ENCODE measurements around the gene TOX3. TPM values are rescaled to one million over a fixed set of nuclear protein-coding genes. Genes with fewer than 3 reads are reported as not detected.

The TOX3 gene
- total RNA-seq, 1 donor from 2014 or later, result under 0.01 TPM

DNA sequence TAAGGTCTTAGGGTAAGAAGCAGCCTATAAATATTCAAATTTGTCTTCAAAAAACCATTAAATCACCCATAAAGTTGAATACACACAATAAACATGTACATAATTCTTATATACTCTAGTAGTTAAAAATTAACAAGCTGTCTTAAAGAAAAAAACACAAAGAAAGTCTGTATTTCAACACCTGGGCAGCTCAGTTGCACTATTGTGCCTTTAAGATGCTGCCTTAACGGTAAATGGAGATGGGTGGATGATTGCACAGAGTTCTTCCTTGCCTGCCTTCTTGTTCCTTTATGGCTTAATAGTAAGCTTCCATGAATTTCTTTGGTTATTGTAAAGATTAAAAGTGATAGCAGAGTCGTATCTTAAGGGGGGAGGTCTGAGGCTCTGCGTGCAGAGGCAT is 105.1 kb downstream of the TOX3 start:
- no peak overlapping the region for H3K4me3 ChIP-seq (ENCODE audit: low read depth, low read length)
- TF ChIP-seq, protein P1, sequence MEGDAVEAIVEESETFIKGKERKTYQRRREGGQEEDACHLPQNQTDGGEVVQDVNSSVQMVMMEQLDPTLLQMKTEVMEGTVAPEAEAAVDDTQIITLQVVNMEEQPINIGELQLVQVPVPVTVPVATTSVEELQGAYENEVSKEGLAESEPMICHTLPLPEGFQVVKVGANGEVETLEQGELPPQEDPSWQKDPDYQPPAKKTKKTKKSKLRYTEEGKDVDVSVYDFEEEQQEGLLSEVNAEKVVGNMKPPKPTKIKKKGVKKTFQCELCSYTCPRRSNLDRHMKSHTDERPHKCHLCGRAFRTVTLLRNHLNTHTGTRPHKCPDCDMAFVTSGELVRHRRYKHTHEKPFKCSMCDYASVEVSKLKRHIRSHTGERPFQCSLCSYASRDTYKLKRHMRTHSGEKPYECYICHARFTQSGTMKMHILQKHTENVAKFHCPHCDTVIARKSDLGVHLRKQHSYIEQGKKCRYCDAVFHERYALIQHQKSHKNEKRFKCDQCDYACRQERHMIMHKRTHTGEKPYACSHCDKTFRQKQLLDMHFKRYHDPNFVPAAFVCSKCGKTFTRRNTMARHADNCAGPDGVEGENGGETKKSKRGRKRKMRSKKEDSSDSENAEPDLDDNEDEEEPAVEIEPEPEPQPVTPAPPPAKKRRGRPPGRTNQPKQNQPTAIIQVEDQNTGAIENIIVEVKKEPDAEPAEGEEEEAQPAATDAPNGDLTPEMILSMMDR (IDR thresholded peaks at IDR 0.05; ENCODE audit: insufficient read depth, low read length, severe bottlenecking), result no peak
- no peaks in the 10 kb centered on the region for H3K36me3 ChIP-seq (ENCODE audit: control insufficient read depth, insufficient read depth, low read length)
- H3K27me3 ChIP-seq (ENCODE audit: control insufficient read depth, insufficient read depth, low read length), result no peaks in the 10 kb centered on the region
- FAIRE-seq (no peak), DNase-seq (ENCODE audit: low read depth) (no peak)

DNA sequence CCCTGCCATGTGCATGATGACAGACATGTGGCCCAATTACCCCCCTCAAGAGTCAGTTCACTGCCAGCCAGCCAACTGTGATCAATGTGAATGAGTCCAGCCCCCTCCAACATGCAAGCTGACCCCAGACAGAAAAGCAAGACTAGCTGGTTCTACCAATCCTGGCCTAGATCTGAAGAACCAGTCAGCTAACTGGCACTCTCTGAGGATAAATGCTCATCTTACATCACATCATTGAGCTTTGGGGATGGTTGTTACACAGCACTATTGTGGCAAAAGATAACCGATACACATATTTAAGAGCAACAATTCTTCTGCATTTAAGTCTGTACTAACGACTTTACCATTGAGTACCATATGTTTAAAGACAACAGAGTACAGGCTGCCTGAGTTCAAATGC is 106.7 kb downstream of the TOX3 start:
- Histone ChIP-seq H3K4me3 (ENCODE audit: low read depth, low read length) (no peak overlapping the region), H3K27me3 (ENCODE audit: control insufficient read depth, insufficient read depth, low read length) (no peaks in the 10 kb centered on the region), H3K36me3 (ENCODE audit: control insufficient read depth, insufficient read depth, low read length) (no peaks in the 10 kb centered on the region)
- FAIRE-seq, result no peak
- DNase-seq (ENCODE audit: low read depth), result no peak
- TF ChIP-seq, protein P1 (IDR thresholded peaks at IDR 0.05; ENCODE audit: insufficient read depth, low read length, severe bottlenecking), result no peak

DNA sequence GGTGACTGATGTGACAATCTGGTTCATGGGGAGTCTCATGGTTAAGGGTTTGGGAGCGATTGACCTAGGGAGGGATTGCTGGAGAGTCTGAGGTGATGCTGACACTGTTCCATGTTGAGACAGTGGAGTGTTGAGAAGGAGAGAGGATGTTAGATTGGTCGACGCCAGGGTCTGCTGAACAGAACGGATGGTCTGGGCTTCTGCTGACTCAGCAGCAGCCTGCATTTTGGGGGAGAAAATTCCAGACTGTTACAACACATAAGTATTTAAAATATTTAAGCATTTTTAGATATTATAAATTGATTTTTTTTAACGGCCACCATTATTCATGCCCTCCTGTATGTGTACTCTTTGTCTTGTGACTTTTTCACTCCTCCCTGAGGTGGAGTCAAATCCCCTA is 107.2 kb downstream of the TOX3 start:
- no peaks in the 10 kb centered on the region for H3K27me3 ChIP-seq (ENCODE audit: control insufficient read depth, insufficient read depth, low read length)
- no peak overlapping the region for H3K4me3 ChIP-seq (ENCODE audit: low read depth, low read length)
- FAIRE-seq, result no peak
- H3K36me3 ChIP-seq (ENCODE audit: control insufficient read depth, insufficient read depth, low read length), result no peaks in the 10 kb centered on the region
- TF ChIP-seq, protein P1 (IDR thresholded peaks at IDR 0.05; ENCODE audit: insufficient read depth, low read length, severe bottlenecking), result no peak
- no peak for DNase-seq (ENCODE audit: low read depth)

DNA sequence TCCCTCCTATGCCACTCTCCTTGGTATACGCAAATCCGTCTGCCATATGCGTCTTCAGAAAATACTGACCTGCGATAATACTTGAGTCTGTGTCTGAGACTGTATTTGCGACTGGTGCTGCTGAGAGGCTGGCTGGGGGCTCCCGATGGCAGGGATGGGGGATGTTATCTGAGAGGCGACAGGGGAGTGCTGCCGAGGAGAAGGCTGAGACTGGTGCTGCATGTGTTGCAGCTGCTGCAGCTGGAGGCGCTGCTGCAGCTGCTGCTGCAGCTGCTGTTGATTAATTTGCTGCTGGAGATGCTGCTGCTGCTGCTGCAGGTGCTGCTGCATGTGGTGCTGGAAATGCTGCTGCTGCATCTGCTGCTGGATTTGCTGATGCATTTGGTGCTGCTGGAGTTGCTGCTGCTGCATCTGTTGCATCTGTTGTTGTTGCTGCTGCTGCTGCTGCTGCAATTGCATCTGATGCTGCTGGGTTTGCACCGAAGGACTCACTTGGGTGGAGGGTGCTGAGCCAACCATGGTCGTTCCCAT is 107.7 kb downstream of the TOX3 start:
- no peaks in the 10 kb centered on the region for H3K36me3 ChIP-seq (ENCODE audit: control insufficient read depth, insufficient read depth, low read length)
- DNase-seq (ENCODE audit: low read depth) (no peak), FAIRE-seq (no peak)
- no peak overlapping the region for H3K4me3 ChIP-seq (ENCODE audit: low read depth, low read length)
- no peaks in the 10 kb centered on the region for H3K27me3 ChIP-seq (ENCODE audit: control insufficient read depth, insufficient read depth, low read length)
- TF ChIP-seq, protein P1 (IDR thresholded peaks at IDR 0.05; ENCODE audit: insufficient read depth, low read length, severe bottlenecking), result no peak

DNA sequence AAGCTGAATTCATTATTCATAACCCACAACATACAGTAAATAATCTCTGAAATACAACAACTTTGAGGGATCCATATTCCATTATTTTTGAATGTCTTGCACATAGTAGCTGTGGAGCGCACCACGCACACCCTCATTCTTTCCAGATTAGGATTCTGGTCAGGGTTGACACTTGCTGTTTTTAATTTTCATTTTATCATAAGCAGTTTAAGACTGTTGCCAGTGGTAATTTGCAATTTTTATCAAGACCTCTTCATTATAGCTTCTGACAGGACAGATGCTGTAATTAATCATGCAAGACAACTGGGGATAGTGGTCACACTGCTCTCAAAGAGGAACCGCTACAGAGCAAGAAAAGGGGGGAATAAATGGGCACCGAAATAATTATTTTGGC is 109.7 kb downstream of the TOX3 start:
- no peak for DNase-seq (ENCODE audit: low read depth)
- no peak for FAIRE-seq
- TF ChIP-seq, protein P1 (IDR thresholded peaks at IDR 0.05; ENCODE audit: insufficient read depth, low read length, severe bottlenecking), result no peak
- Histone ChIP-seq H3K27me3 (ENCODE audit: control insufficient read depth, insufficient read depth, low read length) (no peaks in the 10 kb centered on the region), H3K4me3 (ENCODE audit: low read depth, low read length) (no peak overlapping the region), H3K36me3 (ENCODE audit: control insufficient read depth, insufficient read depth, low read length) (no peaks in the 10 kb centered on the region)
